Fibroblast of lung (primary cell): ENCODE measurements around the gene ROBO1.

Source experiments
- CTCF ChIP-seq, 2 donors: IDR thresholded peaks in 1 of 2; conservative IDR thresholded peaks in 1 of 2; 1 replicate in 1 of 2; 2 replicates in 1 of 2; pipeline ENCODE4 v1.5.1; 2011 to 2012; ENCODE audit warnings: low read length in 2 of 2, control low read depth in 1 of 2, inconsistent platforms in 1 of 2, low read depth in 1 of 2, mild to moderate bottlenecking in 1 of 2
- EZH2 ChIP-seq: IDR thresholded peaks from 2 replicates; pipeline ENCODE4 v1.5.1; 2012; ENCODE audit warnings: low read length, control low read depth, mild to moderate bottlenecking; ENCODE audit errors: missing control alignments

GRCh38 chr3:78992830-78993229, 775.0 kb downstream of the ROBO1 start:
- TF ChIP-seq CTCF (conservative IDR thresholded peaks at IDR 0.05 in 1 of 2, IDR thresholded peaks at IDR 0.05 in 1 of 2; ENCODE audit: low read depth in 1 of 2, low read length in 2 of 2) (no peak), EZH2 (no peak)
